Activated T-cell treated with anti-CD3 and anti-CD28 coated beads for 48 hours (primary cell): ENCODE measurements around the gene FIGNL2.
A peak's percentile ranks its signal among the peaks of the same experiment; 100 is the strongest.
"Not testable (repeated sequence)": the region's sequence is repeated elsewhere in the genome, so short reads cannot be mapped to it uniquely, and the experiment has no call there.

Experiments used
- DNase-seq: peaks from one replicate; pipeline ENCODE4 v3.0.0-alpha.2; 2020; ENCODE audit warnings: low read depth

FIGNL2 gene

GRCh38 chr12:51817027-51817953 is 31.2 kb downstream of the FIGNL2 start:
- no peak for DNase-seq

GRCh38 chr12:51815571-51815970 is 32.9 kb downstream of the FIGNL2 start:
- DNase-seq: no peak

- DNase-seq: peak; percentile 70
Measured at GRCh38 chr12:51814311-51815088, 34.0 kb downstream of the FIGNL2 start.

- no peak for DNase-seq
Measured at GRCh38 chr12:51813931-51814310, 34.6 kb downstream of the FIGNL2 start.

- DNase-seq: no peak
Measured at GRCh38 chr12:51812871-51813270, 35.6 kb downstream of the FIGNL2 start.

- no peak for DNase-seq
Measured at GRCh38 chr12:51811203-51812202, 37.0 kb downstream of the FIGNL2 start.

GRCh38 chr12:51809193-51809592 is 39.3 kb downstream of the FIGNL2 start:
- no peak for DNase-seq

GRCh38 chr12:51806896-51807295 is 41.6 kb downstream of the FIGNL2 start:
- no peak for DNase-seq

GRCh38 chr12:51801027-51801426 is 47.5 kb downstream of the FIGNL2 start:
- no peak for DNase-seq

- no peak for DNase-seq
Measured at GRCh38 chr12:51798501-51798900, 50.0 kb downstream of the FIGNL2 start.

GRCh38 chr12:51798051-51798450 is 50.5 kb downstream of the FIGNL2 start:
- DNase-seq: not testable (repeated sequence)

GRCh38 chr12:51797301-51797700 is 51.2 kb downstream of the FIGNL2 start:
- no peak for DNase-seq

- no peak for DNase-seq
Measured at GRCh38 chr12:51793201-51793600, 55.3 kb downstream of the FIGNL2 start.

- no peak for DNase-seq
Measured at GRCh38 chr12:51792417-51792816, 56.1 kb downstream of the FIGNL2 start.

GRCh38 chr12:51788876-51789275 is 59.6 kb downstream of the FIGNL2 start:
- DNase-seq: no peak

- no peak for DNase-seq
Measured at GRCh38 chr12:51785906-51786305, 62.6 kb downstream of the FIGNL2 start.

- no peak for DNase-seq
Measured at GRCh38 chr12:51784688-51785087, 63.8 kb downstream of the FIGNL2 start.

- no peak for DNase-seq
Measured at GRCh38 chr12:51779876-51780275, 68.6 kb downstream of the FIGNL2 start.

- DNase-seq: no peak
Measured at GRCh38 chr12:51777973-51778372, 70.5 kb downstream of the FIGNL2 start.

- no peak for DNase-seq
Measured at GRCh38 chr12:51777457-51777856, 71.1 kb downstream of the FIGNL2 start.

GRCh38 chr12:51774933-51775332 is 73.6 kb downstream of the FIGNL2 start:
- DNase-seq: no peak
